ENCODE data around the gene AQP1.

The AQP1 gene

GRCh38 chr7:30909431-30909830, 2.2 kb upstream of the AQP1 start:
- DNase-seq (ENCODE audit: low read depth in 2 of 2): no peak
- H3K4me3 ChIP-seq (replicated peaks in 1 of 2; ENCODE audit: low read depth in 2 of 2, low read length in 2 of 2): no peak overlapping the region
- TF ChIP-seq, protein P1, sequence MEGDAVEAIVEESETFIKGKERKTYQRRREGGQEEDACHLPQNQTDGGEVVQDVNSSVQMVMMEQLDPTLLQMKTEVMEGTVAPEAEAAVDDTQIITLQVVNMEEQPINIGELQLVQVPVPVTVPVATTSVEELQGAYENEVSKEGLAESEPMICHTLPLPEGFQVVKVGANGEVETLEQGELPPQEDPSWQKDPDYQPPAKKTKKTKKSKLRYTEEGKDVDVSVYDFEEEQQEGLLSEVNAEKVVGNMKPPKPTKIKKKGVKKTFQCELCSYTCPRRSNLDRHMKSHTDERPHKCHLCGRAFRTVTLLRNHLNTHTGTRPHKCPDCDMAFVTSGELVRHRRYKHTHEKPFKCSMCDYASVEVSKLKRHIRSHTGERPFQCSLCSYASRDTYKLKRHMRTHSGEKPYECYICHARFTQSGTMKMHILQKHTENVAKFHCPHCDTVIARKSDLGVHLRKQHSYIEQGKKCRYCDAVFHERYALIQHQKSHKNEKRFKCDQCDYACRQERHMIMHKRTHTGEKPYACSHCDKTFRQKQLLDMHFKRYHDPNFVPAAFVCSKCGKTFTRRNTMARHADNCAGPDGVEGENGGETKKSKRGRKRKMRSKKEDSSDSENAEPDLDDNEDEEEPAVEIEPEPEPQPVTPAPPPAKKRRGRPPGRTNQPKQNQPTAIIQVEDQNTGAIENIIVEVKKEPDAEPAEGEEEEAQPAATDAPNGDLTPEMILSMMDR (IDR thresholded peaks at IDR 0.05; ENCODE audit: low read depth, low read length): no peak

- no peak for DNase-seq (ENCODE audit: low read depth in 2 of 2)
- TF ChIP-seq, protein P1 (IDR thresholded peaks at IDR 0.05; ENCODE audit: low read depth, low read length): no peak
- no peak overlapping the region for H3K4me3 ChIP-seq (replicated peaks in 1 of 2; ENCODE audit: low read depth in 2 of 2, low read length in 2 of 2)
Measured at GRCh38 chr7:30910411-30911073, 1.1 kb upstream of the AQP1 start.

GRCh38 chr7:30911133-30911532, 520 bp upstream of the AQP1 start:
- no peak overlapping the region for H3K4me3 ChIP-seq (replicated peaks in 1 of 2; ENCODE audit: low read depth in 2 of 2, low read length in 2 of 2)
- no peak for DNase-seq (ENCODE audit: low read depth in 2 of 2)
- TF ChIP-seq, protein P1 (IDR thresholded peaks at IDR 0.05; ENCODE audit: low read depth, low read length): no peak

DNA sequence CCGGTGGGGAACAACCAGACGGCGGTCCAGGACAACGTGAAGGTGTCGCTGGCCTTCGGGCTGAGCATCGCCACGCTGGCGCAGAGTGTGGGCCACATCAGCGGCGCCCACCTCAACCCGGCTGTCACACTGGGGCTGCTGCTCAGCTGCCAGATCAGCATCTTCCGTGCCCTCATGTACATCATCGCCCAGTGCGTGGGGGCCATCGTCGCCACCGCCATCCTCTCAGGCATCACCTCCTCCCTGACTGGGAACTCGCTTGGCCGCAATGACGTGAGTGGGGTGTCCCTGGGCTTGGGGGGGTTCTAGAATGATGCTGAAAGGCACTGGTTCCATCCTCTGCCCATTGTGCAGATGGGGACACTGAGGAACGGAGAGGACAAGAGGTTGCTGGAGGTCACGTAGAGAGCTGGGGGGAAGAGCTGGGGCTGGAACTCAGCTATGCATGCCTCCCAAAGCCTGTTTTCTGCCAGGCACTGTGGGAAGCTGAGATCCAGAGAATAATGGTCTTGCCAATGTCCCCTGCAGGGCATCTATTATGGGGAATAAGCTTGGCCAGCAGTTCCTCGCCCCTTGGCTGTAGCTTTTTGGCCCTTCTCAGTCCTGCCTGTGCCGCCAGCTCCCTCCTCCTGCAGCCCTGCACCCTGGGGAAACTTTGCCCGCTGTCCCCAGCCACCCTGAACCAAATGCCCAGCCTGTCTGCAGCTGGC, 523 bp downstream of the AQP1 start:
- no peak for DNase-seq (ENCODE audit: low read depth in 2 of 2)
- TF ChIP-seq, protein P1 (IDR thresholded peaks at IDR 0.05; ENCODE audit: low read depth, low read length): no peak
- peak overlapping the region in 1 of 2 donors; percentile 31 for H3K4me3 ChIP-seq (replicated peaks in 1 of 2; ENCODE audit: low read depth in 2 of 2, low read length in 2 of 2)

- no peak for DNase-seq (ENCODE audit: low read depth in 2 of 2)
- TF ChIP-seq, protein P1 (IDR thresholded peaks at IDR 0.05; ENCODE audit: low read depth, low read length): no peak
- peak overlapping the region in 1 of 2 donors; percentile 31 for H3K4me3 ChIP-seq (replicated peaks in 1 of 2; ENCODE audit: low read depth in 2 of 2, low read length in 2 of 2)
Measured at GRCh38 chr7:30912731-30912985, 1.0 kb downstream of the AQP1 start.

- no peak for DNase-seq (ENCODE audit: low read depth in 2 of 2)
- TF ChIP-seq, protein P1 (IDR thresholded peaks at IDR 0.05; ENCODE audit: low read depth, low read length): no peak
- peak overlapping the region in 1 of 2 donors; percentile 31 for H3K4me3 ChIP-seq (replicated peaks in 1 of 2; ENCODE audit: low read depth in 2 of 2, low read length in 2 of 2)
Measured at GRCh38 chr7:30912986-30913811, 1.5 kb downstream of the AQP1 start.

Measured in cardiac fibroblast (primary cell).